ENCODE results near the gene NUP133. TPM values are rescaled to one million over a fixed set of nuclear protein-coding genes. Genes with fewer than 3 reads are reported as not detected.

NUP133 gene
- total and polyA plus RNA-seq, 2 of the 4 experiments (the other 2 are of a cell fraction), result 13.4 to 30.5 TPM

DNA sequence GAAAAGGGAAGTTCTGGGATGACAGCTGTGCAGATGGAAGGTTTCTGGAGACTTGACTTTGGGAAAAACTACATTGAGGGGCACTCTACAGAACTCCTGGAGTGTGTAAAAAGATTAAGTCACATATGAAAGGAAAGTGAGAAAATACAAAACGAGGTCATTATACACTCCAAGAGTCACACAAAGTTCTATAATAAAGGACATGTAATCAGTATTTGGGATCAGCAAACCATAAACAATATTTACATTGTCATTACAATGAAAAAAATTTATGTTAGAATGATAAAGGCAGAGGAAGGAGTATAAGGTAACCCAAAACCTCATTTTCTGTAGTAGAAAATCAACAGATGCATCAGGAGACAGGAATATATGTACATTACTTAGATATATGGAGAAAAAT lies 22.8 kb downstream of the NUP133 start:
- Histone ChIP-seq H3K4ac (ENCODE audit: low read depth, low read length) (no peak overlapping the region), H3K56ac (ENCODE audit: extremely low read depth, insufficient read depth, low read length) (no peak overlapping the region), H2BK5ac (ENCODE audit: low read depth, low read length, poor library complexity, severe bottlenecking) (no peak overlapping the region), H3K9me3 (ENCODE audit: control insufficient read depth, insufficient read depth, low read length) (no peaks in the 10 kb centered on the region), H2AFZ (replicated peaks; ENCODE audit: low read length, poor library complexity) (no peak overlapping the region), H2AK9ac (replicated peaks; ENCODE audit: low read depth, low read length, poor library complexity) (no peak overlapping the region), H4K91ac (ENCODE audit: insufficient read depth, low read depth, low read length) (no peak overlapping the region), H3K79me1 (ENCODE audit: low read depth in 1 of 2, low read length in 2 of 2) (peaks cover 0 to 6% of the 10 kb centered on the region in 2 experiments; a peak in 1 of 4 replicates), H3K4me1 (ENCODE audit: control insufficient read depth, insufficient read depth, low read length) (no peaks in the 10 kb centered on the region), H2BK20ac (ENCODE audit: low read depth, low read length) (no peak overlapping the region), H2AK5ac (ENCODE audit: low read depth, low read length) (no peak overlapping the region), H3K27me3 (ENCODE audit: control insufficient read depth, insufficient read depth, low read length) (no peaks in the 10 kb centered on the region), H2BK120ac (ENCODE audit: low read depth, low read length) (no peak overlapping the region), H2BK15ac (ENCODE audit: low read depth, low read length) (no peak overlapping the region), H3K9me1 (ENCODE audit: insufficient read depth, low read length) (no peaks in the 10 kb centered on the region), H3K18ac (ENCODE audit: low read depth, low read length) (no peak overlapping the region), H3K23ac (ENCODE audit: low read depth, low read length) (no peak overlapping the region), H3K4me3 (ENCODE audit: insufficient read depth, low read depth, low read length) (no peak overlapping the region), H3K36me3 (ENCODE audit: control insufficient read depth, insufficient read depth, low read length) (peaks cover 29% of the 10 kb centered on the region), H3K27ac (ENCODE audit: insufficient read depth, low read length) (no peak overlapping the region), H4K20me1 (ENCODE audit: insufficient read depth, low read length) (no peaks in the 10 kb centered on the region; the same call in 1 of the 2 replicates), H3K14ac (replicated peaks; ENCODE audit: low read depth, low read length) (no peak overlapping the region), H3K4me2 (ENCODE audit: low read depth, low read length) (no peak overlapping the region), H3K9ac (ENCODE audit: low read depth, low read length) (no peak overlapping the region), H4K8ac (ENCODE audit: low read depth in 2 of 2, low read length in 2 of 2) (no peak overlapping the region), H4K5ac (ENCODE audit: low read depth, low read length) (no peak overlapping the region)
- BruUV-seq (replicated peaks), result no TSS peak
- POLR2A ChIA-PET (ENCODE audit: unreplicated experiment), result interaction anchor here (0.6 kb wide), 2 partner anchors 9 to 477 kb away, joined by 3 to 8 read pairs; no protein-coding TSS in a partner anchor
- ATAC-seq (ENCODE audit: low read depth) (no peak), DNase-seq (no peak)
- no CpG with 5 or more reads among the region's 1 CpG for WGBS, 2 experiments (ENCODE audit: extremely low coverage in 2 of 2, insufficient read length in 1 of 2)
- no peak for TF ChIP-seq SMC3 (IDR thresholded peaks at IDR 0.05; ENCODE audit: low read depth, low read length)
- no peak for TF ChIP-seq FOS (IDR thresholded peaks at IDR 0.05; ENCODE audit: low read depth, low read length)
- no peak for TF ChIP-seq RAD21 (IDR thresholded peaks at IDR 0.05; ENCODE audit: low read length)
- no peak for TF ChIP-seq CEBPB (IDR thresholded peaks at IDR 0.05; ENCODE audit: low read depth, low read length)
- TF ChIP-seq, protein P1, sequence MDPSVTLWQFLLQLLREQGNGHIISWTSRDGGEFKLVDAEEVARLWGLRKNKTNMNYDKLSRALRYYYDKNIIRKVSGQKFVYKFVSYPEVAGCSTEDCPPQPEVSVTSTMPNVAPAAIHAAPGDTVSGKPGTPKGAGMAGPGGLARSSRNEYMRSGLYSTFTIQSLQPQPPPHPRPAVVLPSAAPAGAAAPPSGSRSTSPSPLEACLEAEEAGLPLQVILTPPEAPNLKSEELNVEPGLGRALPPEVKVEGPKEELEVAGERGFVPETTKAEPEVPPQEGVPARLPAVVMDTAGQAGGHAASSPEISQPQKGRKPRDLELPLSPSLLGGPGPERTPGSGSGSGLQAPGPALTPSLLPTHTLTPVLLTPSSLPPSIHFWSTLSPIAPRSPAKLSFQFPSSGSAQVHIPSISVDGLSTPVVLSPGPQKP (IDR thresholded peaks at IDR 0.05; ENCODE audit: borderline replicate concordance, low read depth, low read length), result no peak
- TF ChIP-seq CTCF (conservative IDR thresholded peaks at IDR 0.05; ENCODE audit: low read depth, low read length), result no peak
- no peak for TF ChIP-seq POLR2A (IDR thresholded peaks at IDR 0.05; ENCODE audit: low read depth, low read length)
- no peak for TF ChIP-seq RCOR1 (IDR thresholded peaks at IDR 0.05; ENCODE audit: insufficient replicate concordance, low read length)
- TF ChIP-seq MAZ (IDR thresholded peaks at IDR 0.05; ENCODE audit: borderline replicate concordance, low read depth, low read length), result no peak
- no peak for TF ChIP-seq RFX5 (IDR thresholded peaks at IDR 0.05; ENCODE audit: low read depth, low read length)
- TF ChIP-seq BHLHE40 (IDR thresholded peaks at IDR 0.05; ENCODE audit: low read depth, low read length), result no peak
- TF ChIP-seq CHD1 (IDR thresholded peaks at IDR 0.05; ENCODE audit: low read depth, low read length), result no peak
- TF ChIP-seq USF2 (IDR thresholded peaks at IDR 0.05; ENCODE audit: low read depth, low read length), result no peak
- CTCF ChIA-PET, result interaction anchor here (0.6 kb wide), 1 partner anchor 752 kb away, joined by 3 read pairs; no protein-coding TSS in a partner anchor
- in situ Hi-C loops (cut with MboI; ENCODE audit: low sequenced_read_pairs), result no loop called here
- dilution Hi-C loops (cut with HindIII; ENCODE audit: low sequenced_read_pairs, unreplicated experiment), result loop anchor here (25.0 kb wide), 1 partner anchor 223 kb away; the partner anchor contains the start of gene RAB4A
- intact Hi-C loops (cut with micrococcal nuclease), result no loop called here
